GM20000 (cell line): ENCODE data around the gene TOMM40.
"Not testable (repeated sequence)": the region's sequence is repeated elsewhere in the genome, so short reads cannot be mapped to it uniquely, and the experiment has no call there.

Experiments
- DNase-seq: peaks from one replicate; pipeline ENCODE4 v3.0.0; 2012; ENCODE audit warnings: low spot score
- TF ChIP-seq, protein P1 (sequence below): IDR thresholded peaks from 2 replicates; pipeline ENCODE4 v1.5.1; 2012; ENCODE audit warnings: mild to moderate bottlenecking, control low read depth; ENCODE audit errors: extremely low read depth, missing control alignments

The TOMM40 gene

DNA sequence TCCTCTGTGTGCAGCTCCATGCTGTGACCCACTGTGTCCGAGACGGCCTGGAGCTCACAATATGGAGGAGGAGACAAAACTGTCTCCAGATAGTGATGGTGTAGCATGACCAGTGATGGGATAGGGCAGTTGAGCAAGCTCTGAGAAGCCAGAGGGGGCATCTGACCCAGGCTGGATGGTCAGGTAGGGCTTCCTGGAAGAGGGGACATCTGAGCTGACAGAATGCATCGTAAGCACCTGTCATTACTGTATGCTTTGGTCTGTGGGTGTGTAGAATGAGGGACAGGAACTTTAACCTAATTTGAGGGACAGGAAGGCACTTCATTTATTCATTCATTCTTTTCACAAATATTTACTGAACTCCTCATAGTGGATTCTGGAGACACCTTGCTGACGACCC, 6.5 kb upstream of the TOMM40 start:
- TF ChIP-seq, protein P1, sequence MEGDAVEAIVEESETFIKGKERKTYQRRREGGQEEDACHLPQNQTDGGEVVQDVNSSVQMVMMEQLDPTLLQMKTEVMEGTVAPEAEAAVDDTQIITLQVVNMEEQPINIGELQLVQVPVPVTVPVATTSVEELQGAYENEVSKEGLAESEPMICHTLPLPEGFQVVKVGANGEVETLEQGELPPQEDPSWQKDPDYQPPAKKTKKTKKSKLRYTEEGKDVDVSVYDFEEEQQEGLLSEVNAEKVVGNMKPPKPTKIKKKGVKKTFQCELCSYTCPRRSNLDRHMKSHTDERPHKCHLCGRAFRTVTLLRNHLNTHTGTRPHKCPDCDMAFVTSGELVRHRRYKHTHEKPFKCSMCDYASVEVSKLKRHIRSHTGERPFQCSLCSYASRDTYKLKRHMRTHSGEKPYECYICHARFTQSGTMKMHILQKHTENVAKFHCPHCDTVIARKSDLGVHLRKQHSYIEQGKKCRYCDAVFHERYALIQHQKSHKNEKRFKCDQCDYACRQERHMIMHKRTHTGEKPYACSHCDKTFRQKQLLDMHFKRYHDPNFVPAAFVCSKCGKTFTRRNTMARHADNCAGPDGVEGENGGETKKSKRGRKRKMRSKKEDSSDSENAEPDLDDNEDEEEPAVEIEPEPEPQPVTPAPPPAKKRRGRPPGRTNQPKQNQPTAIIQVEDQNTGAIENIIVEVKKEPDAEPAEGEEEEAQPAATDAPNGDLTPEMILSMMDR, result no peak
- no peak for DNase-seq

DNA sequence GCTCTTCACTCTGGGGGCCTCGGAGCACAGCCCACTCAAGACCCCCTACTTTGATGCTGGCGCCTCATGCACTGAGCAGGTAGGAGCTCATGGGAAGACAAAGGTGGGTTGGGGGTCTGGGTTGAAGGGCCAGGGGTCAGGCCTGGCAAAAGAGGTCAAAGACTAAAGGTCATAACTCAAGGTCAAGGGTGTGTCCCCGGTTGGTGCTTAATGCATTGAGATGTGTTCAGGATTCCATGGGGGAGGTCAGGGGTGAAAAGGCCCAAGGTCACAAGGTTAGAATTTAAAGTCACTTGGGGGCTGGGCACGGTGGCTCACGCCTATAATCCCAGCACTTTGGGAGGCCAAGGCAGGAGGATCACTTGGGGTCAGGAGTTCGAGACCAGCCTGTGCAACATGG, 4.9 kb upstream of the TOMM40 start:
- TF ChIP-seq, protein P1, result no peak
- no peak for DNase-seq

DNA sequence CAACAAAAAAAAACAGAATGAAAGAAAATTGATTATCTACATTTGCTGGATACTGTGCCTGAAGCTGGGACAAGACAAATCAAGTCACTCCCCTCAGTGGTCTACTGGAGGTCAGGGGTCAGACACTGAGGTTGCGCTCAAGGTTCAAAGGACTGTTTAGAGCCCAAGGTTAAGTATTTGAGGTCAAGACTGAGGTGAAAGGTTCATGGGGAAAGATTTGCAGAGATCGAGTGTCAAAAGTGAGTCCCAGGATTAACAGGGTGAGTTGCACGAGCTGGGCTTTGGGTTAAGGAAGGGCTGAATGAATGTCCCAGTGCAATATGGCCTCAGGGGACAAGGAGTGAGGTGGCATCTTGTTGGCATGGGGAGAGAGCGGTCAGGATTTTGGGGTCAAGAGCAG, 3.4 kb upstream of the TOMM40 start:
- DNase-seq, result no peak
- TF ChIP-seq, protein P1, result no peak

DNA sequence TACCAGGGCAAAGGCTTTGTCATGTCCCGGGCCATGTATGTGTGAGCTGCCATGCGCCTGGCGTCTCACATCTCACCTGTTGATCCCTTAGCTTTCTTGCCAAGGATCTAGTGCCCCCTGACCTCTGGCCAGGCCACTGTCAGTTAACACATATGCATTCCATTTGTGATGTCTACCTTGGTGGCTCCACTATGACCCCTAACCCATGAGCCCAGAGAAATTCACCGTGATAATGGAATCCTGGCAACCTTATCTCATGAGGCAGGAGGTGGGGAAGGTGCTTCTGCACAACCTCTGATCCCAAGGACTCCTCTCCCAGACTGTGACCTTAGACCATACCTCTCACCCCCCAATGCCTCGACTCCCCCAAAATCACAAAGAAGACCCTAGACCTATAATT, 2.7 kb upstream of the TOMM40 start:
- DNase-seq, result not testable (repeated sequence)

DNA sequence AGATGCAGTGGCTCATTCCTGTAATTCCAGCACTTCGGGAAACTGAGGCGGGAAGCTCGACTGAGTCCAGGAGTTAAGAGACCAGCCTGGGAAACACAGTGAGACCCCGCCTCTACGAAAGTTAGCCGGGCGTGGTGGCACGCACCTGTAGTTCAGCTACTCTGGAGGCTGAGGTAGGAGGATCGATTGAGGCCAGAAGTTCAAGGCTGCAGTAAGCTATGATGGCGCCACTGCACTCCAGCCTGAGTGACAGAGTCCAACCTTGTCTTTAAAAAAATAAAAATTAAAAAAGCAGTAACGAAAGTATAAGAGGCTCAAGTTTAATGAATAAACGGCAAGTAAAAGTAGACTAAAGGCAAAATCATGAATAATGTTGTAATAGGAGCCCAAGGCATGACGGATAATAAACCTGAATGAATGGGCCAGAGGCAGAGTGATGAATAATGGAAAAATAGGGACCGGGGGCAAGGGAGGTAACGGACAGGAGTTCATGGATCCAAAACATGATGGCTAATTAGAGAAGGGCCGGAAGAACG, 1.2 kb upstream of the TOMM40 start:
- no peak for DNase-seq
- TF ChIP-seq, protein P1, result no peak

DNA sequence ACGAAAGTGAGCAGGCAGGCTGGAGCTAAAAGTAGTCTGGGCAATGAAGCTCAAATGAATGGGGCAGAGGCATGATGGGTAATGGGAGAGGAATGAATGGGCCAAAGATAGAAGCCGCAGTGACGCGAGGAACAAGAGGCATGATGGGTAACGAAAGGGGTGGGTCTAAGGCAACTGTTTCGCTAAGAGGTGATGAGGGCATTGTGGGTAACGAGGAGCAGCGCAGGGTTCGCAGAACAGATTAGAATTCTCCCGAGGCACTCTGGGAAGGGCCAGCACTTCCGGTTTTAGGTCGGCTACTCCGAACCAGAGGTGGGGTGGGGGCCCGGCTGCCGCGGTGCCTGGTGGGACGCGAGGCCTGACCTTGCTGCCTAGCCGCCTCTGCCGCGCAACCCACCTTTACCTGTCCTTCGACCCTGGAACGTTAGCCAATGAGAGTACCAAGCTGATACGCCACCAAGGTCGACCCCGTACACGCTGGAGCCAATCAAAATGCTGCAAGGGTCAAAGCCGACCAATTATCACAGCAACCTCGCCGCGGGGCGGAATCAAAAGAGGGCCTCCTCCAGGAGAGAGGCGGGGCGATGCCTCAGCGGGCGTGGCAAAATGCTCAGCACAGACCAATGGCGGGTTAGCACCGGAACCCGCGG, 563 bp upstream of the TOMM40 start:
- DNase-seq, result peak; percentile 91
- TF ChIP-seq, protein P1, result no peak

DNA sequence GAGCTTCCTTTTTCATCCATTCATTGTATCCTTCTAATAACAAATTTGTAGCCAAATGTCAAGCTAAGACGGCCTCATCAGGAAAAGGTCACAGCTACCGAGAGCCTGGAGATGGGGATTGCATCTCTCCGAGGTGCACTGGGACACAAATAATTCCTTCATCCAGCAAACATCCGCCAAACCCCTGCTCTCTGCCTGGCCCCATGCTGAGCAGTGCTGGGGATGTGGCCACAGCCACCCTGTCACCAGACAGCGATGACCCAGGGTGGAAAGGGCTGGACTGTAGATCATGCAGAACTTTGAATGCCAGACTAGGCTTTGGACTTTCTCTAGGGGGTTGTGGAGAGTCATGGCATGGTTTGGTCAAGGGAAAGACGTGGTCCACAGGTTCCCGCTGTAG, 1.9 kb downstream of the TOMM40 start:
- TF ChIP-seq, protein P1, result no peak
- DNase-seq, result no peak
